GM21529 (cell line): ENCODE results near the gene RNF149.
"Not testable (repeated sequence)": the region's sequence is repeated elsewhere in the genome, so short reads cannot be mapped to it uniquely, and the experiment has no call there.

ENCODE experiments used
- ATAC-seq: cut with Tn5 transposase; IDR thresholded peaks from one replicate; pipeline ENCODE4 v1.9.1; 2021; ENCODE audit not compliant: unreplicated experiment

Gene RNF149

GRCh38 chr2:101235956-101236355 is 72.5 kb downstream of the RNF149 start:
- ATAC-seq, result not testable (repeated sequence)

DNA sequence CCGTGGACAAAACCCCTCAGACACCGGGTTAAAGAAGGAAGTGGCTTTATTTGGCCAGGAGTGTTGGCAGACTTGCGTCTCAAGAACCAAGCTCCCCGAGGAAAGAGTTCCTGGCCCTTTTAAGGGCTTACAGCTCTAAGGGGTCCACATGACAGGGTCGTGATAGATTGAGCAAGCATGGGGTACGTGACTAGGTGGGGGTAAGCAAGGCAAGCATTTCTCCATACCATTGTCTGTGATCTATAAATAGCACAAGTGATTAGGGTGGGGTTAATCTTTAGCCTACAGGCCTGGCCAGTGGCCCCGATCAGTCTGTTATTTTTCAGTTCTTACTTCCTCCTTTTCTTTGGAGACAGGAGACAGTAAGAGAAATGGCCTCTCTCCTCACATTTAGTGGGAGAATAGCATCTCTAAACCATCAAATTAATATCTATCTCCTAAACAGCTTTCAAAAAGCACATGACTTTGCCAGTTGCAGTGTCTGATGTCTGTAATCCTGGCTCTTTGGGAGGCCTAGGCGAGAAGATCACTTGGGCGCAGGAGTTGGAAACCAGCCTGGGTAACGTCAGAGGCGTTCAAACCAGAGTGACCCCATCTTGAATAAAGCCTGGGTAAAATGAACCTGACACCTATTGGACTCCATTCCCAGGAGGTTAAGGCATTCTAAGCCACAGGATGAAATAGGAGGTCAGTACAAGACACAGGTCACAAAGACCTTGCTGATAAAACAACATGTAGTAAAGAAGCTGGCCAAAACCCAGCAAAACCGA is 74.1 kb downstream of the RNF149 start:
- no peak for ATAC-seq

DNA sequence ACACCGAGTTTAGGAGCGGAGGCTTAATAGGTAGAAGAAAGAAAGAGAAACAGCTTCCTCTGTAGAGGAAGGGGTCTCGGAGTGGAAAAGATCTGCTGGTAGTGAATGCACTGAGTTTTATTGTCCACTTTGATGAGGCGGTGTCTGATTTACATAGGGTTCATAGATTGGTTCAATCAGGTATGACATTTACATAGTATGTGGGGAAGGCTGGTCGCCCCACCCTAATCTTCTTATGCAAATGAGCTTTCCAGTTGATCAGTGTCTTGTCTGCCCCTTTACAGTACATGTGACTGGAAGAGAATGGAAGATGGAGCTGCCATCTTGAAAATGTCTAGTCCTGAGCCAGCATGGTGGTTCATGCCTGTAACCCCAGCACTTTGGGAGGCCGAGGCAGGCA is 75.7 kb downstream of the RNF149 start:
- no peak for ATAC-seq

- ATAC-seq, result no peak
Observed at GRCh38 chr2:101231937-101232730, 76.4 kb downstream of the RNF149 start.

- no peak for ATAC-seq
Observed at GRCh38 chr2:101231240-101231639, 77.3 kb downstream of the RNF149 start.

- no peak for ATAC-seq
Observed at GRCh38 chr2:101230541-101231001, 77.9 kb downstream of the RNF149 start.
